Gastroesophageal sphincter (tissue), 4 donors: Measurements from ENCODE around the gene GPR171. TPM values are rescaled to one million over a fixed set of nuclear protein-coding genes. Genes with fewer than 3 reads are reported as not detected.

Experiments
- ATAC-seq: fragments of 150-250 bp; one replicate; pipeline ENCODE4 v1.9.1; 2016; ENCODE audit warnings: mild to moderate bottlenecking, moderate library complexity
- H3K27ac ChIP-seq, 4 donors: fragments of 200-600 bp; sonication (generic) in 3 of 4; 1 replicate in 3 of 4; 2 replicates in 1 of 4; pipeline ENCODE4 v1.5.1; 2016 to 2019
- H3K27me3 ChIP-seq: fragments of 200-600 bp; sonication (generic); one replicate; pipeline ENCODE4 v1.5.1; 2019
- H3K36me3 ChIP-seq, 2 donors: fragments of 200-600 bp; sonication (generic); one replicate each; pipeline ENCODE4 v1.5.1; 2019; ENCODE audit warnings: control low read depth in 1 of 2
- H3K4me1 ChIP-seq, 3 donors: fragments of 200-600 bp; sonication (generic); 1 replicate in 2 of 3; 2 replicates in 1 of 3; pipeline ENCODE4 v1.5.1; 2016 to 2019; ENCODE audit warnings: control low read depth in 2 of 3
- H3K4me3 ChIP-seq, 2 donors: fragments of 200-600 bp; sonication (generic); one replicate each; pipeline ENCODE4 v1.5.1; 2019; ENCODE audit warnings: mild to moderate bottlenecking in 1 of 2, moderate library complexity in 1 of 2
- H3K9me3 ChIP-seq, 3 donors: fragments of 200-600 bp; sonication (generic); one replicate each; pipeline ENCODE4 v1.5.1; 2017 to 2019; ENCODE audit warnings: control low read depth in 2 of 3
- EP300 ChIP-seq: sonication (generic); formaldehyde crosslinking; IDR thresholded peaks from one replicate; pipeline ENCODE4 v1.6.1; 2017; ENCODE audit warnings: antibody characterized with exemption, mild to moderate bottlenecking
- POLR2A ChIP-seq, 2 donors: fragments of 450-650 bp; IDR thresholded peaks; one replicate each; pipeline ENCODE4 v1.6.1; 2017; ENCODE audit warnings: antibody characterized with exemption in 2 of 2, mild to moderate bottlenecking in 2 of 2, moderate library complexity in 1 of 2
- POLR2AphosphoS5 ChIP-seq: sonication (generic); formaldehyde crosslinking; IDR thresholded peaks from one replicate; pipeline ENCODE4 v1.6.1; 2017; ENCODE audit warnings: antibody characterized with exemption
- WGBS, 2 donors: methylation state at CpG; one replicate each; pipeline ENCODE4 v1.1.5; 2018; ENCODE audit warnings: low coverage in 1 of 2; 5-methylcytosine and 5-hydroxymethylcytosine counted together
- total RNA-seq, 4 donors: library from RNA; depleted of rRNA; stranded (reverse); fragments of >200 nt; gene quantifications; one replicate each; pipeline ENCODE4 v1.1.0, GENCODE V29; 2016
- TF ChIP-seq, protein P1 (sequence below), 4 experiments: fragments of 200-600 bp in 2 of 4; fragments of 450-650 bp in 2 of 4; sonication (generic) in 1 of 4; IDR thresholded peaks; one replicate each; pipeline ENCODE4 v1.5.1; 2017 to 2019; ENCODE audit warnings: antibody characterized with exemption in 4 of 4, mild to moderate bottlenecking in 2 of 4, moderate library complexity in 2 of 4

Gene GPR171
- total RNA-seq, 4 donors from 2014 or later = 0.31 to 4.3 (median 1.2) TPM

DNA sequence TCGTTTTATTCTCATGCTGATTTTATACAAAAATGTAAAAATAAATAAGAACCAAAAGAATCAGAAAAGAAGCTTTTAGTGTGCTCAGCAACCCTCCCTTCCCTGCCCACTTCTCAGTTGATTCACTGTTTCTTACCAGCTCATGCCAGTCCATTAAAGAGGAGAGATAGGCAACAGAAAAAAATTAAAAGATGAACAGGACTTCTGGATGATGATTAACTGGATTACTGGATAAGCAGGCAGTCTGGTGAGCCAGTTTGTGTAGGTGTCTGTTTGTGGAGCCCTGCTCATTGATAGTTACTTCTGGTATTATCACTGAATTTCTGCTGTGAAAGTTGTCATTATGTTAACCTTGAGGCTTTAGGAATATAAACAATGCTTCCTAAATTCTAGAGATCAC, 15.1 kb upstream of the GPR171 start:
- TF ChIP-seq POLR2AphosphoS5 (no peak), EP300 (no peak), POLR2A (IDR thresholded peaks at IDR 0.05) (no peak)
- TF ChIP-seq, protein P1, sequence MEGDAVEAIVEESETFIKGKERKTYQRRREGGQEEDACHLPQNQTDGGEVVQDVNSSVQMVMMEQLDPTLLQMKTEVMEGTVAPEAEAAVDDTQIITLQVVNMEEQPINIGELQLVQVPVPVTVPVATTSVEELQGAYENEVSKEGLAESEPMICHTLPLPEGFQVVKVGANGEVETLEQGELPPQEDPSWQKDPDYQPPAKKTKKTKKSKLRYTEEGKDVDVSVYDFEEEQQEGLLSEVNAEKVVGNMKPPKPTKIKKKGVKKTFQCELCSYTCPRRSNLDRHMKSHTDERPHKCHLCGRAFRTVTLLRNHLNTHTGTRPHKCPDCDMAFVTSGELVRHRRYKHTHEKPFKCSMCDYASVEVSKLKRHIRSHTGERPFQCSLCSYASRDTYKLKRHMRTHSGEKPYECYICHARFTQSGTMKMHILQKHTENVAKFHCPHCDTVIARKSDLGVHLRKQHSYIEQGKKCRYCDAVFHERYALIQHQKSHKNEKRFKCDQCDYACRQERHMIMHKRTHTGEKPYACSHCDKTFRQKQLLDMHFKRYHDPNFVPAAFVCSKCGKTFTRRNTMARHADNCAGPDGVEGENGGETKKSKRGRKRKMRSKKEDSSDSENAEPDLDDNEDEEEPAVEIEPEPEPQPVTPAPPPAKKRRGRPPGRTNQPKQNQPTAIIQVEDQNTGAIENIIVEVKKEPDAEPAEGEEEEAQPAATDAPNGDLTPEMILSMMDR (IDR thresholded peaks at IDR 0.05) = no peak
- Histone ChIP-seq H3K9me3 (no peaks in the 10 kb centered on the region), H3K27ac (no peak overlapping the region), H3K4me1 (peaks cover 0 to 20% (median 0%) of the 10 kb centered on the region in 3 donors), H3K27me3 (no peaks in the 10 kb centered on the region), H3K36me3 (no peaks in the 10 kb centered on the region), H3K4me3 (no peak overlapping the region)
- 41 to 80% methylated on average over 1 of the region's 1 CpG for WGBS, 2 donors
- no peak for ATAC-seq

GRCh38 chr3:151216641-151217607, 13.9 kb upstream of the GPR171 start:
- no peaks in the 10 kb centered on the region for H3K9me3 ChIP-seq
- no peak for ATAC-seq
- no peaks in the 10 kb centered on the region for H3K36me3 ChIP-seq
- WGBS, 2 donors = 61 to 77% methylated on average over 3 of the region's 3 CpGs
- no peak overlapping the region for H3K4me3 ChIP-seq
- H3K27me3 ChIP-seq = no peaks in the 10 kb centered on the region
- peaks cover 0 to 20% (median 0%) of the 10 kb centered on the region in 3 donors for H3K4me1 ChIP-seq
- no peak for TF ChIP-seq POLR2A (IDR thresholded peaks at IDR 0.05)
- TF ChIP-seq EP300 = no peak
- no peak for TF ChIP-seq POLR2AphosphoS5
- TF ChIP-seq, protein P1 (IDR thresholded peaks at IDR 0.05) = no peak
- H3K27ac ChIP-seq = no peak overlapping the region

DNA sequence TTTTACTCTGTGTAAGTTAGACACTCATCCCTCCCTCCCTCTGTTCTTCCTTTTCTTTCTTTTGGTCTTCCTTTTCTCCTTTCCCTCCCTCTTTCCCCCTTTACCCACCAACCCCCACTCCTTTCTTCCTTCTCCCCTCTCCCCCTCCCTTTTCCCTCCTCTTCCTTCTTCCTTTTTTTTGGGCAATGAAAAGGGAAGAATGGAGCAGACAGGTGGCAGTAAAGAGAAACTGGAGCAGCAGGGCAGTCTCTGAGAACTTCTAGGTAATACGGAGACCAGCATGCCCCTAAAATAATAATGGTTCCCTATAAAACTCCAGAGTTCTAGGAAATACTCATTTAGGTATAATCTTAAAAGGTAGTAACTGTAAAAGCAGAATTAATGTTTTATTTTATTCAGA, 11.4 kb upstream of the GPR171 start:
- Histone ChIP-seq H3K36me3 (no peaks in the 10 kb centered on the region), H3K9me3 (no peaks in the 10 kb centered on the region), H3K27ac (peak overlapping the region in 1 of 4 donors; percentile 6), H3K4me3 (no peak overlapping the region), H3K27me3 (no peaks in the 10 kb centered on the region), H3K4me1 (peaks cover 0 to 20% (median 0%) of the 10 kb centered on the region in 3 donors)
- no peak for TF ChIP-seq POLR2A (IDR thresholded peaks at IDR 0.05)
- no peak for ATAC-seq
- 64 to 88% methylated on average over 1 of the region's 1 CpG for WGBS, 2 donors

GRCh38 chr3:151213881-151214280, 10.9 kb upstream of the GPR171 start:
- WGBS, 2 donors = 91% methylated on average over 5 of the region's 5 CpGs; no CpG with 5 or more reads in 1 of the 2 donors
- no peaks in the 10 kb centered on the region for H3K9me3 ChIP-seq
- H3K4me3 ChIP-seq = no peak overlapping the region
- no peak for TF ChIP-seq POLR2A (IDR thresholded peaks at IDR 0.05)
- no peak for TF ChIP-seq EP300
- H3K36me3 ChIP-seq = no peaks in the 10 kb centered on the region
- peak overlapping the region in 1 of 4 donors; percentile 6 for H3K27ac ChIP-seq
- no peaks in the 10 kb centered on the region for H3K27me3 ChIP-seq
- ATAC-seq = no peak
- H3K4me1 ChIP-seq = peaks cover 0 to 20% (median 0%) of the 10 kb centered on the region in 3 donors

GRCh38 chr3:151213151-151213550, 10.1 kb upstream of the GPR171 start:
- Histone ChIP-seq H3K27ac (no peak overlapping the region), H3K4me1 (peaks cover 0 to 20% (median 0%) of the 10 kb centered on the region in 3 donors), H3K27me3 (no peaks in the 10 kb centered on the region), H3K36me3 (no peaks in the 10 kb centered on the region), H3K4me3 (no peak overlapping the region), H3K9me3 (no peaks in the 10 kb centered on the region)
- no peak for ATAC-seq
- TF ChIP-seq EP300 (no peak), POLR2AphosphoS5 (no peak), POLR2A (IDR thresholded peaks at IDR 0.05) (no peak)
- TF ChIP-seq, protein P1 (IDR thresholded peaks at IDR 0.05) = no peak
- WGBS, 2 donors = 62 to 73% methylated on average over 3 to 4 of the region's 4 CpGs
